Stimulated activated CD8-positive, alpha-beta memory T cell treated with anti-CD3 and anti-CD28 coated beads, Interleukin-4, amount 100 ng/mL, for 1 hour (primary cell): ENCODE results near the gene CSK.

ENCODE experiments used
- DNase-seq, 2 donors: peaks; one replicate each; pipeline ENCODE4 v3.0.0-alpha.2; 2020; ENCODE audit warnings: low read depth in 2 of 2, low spot score in 1 of 2

The CSK gene

DNA sequence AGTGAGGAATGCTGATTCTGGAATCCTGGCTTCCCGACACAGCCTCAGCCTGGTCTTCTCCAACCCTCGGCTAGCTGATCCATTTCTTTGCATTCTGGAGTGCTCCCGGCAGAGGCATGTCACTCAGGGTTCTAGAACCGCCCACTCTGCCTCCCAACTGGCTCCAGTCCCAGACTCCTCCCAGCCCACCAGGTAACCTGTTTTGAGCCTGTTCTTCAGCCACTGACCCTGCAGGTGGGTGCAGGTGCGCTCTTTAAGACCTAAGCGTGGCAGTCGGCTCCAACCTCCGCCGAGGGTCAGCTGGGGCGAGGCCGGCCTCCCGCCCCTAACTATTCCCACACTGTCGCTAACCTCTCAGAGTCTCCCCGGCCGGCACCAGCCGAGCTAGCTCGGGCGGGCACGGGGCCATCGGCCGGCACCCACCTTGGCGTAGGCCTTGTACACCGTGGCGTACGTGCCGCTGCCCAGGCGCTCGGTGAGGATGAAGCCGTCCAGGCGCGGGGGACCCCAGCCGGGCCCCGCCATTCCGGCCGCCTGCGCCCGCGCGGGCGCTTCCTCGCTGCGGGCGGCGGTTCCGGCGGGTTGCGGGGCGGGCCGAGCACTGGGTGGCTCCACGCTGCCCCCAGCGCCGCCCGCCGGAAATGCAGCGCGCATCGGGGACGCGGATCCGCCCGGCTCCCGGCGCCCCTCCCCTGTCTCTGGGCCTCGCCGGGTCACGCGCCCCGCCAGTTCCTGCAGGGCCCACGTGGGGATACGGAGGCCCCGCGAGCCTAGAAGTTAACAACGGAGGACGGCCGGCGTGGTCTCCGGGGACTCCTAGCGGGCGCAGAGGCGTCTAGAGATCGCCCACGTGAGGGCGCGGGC, 60.9 kb downstream of the CSK start, which contains the start of gene ULK3:
ULK3 (minus strand) TSS at position 576 of the 864 bp plus-strand sequence; CDS start at position 525, 51 bp downstream.
- DNase-seq, result peak; percentile 77 to 80

DNA sequence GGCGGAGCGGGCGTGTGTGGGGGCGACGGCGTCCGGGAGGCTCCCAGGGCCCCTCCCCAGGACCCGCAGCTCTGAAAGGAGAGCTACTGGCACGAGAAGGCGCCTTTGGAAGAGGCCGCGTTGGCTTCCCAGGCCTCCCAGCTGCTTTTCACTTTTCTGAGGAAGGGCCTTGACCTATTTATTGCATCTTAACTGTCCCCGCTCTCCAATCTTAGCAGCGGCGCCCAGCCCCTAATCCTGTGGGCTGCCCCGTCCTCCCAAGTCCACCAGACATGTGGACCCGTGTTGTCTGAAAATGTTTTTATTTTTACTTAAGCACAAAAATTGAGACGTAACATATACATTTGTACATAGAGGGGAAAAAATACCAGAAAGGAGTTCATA, 61.6 kb downstream of the CSK start:
- no peak for DNase-seq

DNA sequence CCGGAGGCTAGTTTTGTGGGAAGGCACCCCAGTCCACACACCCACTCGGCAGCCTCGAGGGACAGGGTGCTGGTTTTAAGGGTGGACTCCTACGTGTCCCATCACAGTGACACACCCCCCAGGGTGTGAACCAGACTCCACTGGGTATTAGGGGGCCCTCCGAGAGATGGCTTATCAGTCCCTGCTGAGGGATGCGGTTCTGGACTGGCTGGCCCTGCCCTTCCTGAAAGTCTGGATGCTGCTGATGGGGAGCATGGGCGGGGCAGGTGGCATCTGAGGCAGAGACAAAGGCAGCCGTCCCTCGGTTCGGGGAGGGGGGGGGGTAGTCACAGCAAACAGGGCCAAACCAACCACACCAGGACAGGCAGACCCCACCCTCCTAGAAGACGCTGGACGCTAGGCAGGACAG, 62.0 kb downstream of the CSK start:
- no peak for DNase-seq

DNA sequence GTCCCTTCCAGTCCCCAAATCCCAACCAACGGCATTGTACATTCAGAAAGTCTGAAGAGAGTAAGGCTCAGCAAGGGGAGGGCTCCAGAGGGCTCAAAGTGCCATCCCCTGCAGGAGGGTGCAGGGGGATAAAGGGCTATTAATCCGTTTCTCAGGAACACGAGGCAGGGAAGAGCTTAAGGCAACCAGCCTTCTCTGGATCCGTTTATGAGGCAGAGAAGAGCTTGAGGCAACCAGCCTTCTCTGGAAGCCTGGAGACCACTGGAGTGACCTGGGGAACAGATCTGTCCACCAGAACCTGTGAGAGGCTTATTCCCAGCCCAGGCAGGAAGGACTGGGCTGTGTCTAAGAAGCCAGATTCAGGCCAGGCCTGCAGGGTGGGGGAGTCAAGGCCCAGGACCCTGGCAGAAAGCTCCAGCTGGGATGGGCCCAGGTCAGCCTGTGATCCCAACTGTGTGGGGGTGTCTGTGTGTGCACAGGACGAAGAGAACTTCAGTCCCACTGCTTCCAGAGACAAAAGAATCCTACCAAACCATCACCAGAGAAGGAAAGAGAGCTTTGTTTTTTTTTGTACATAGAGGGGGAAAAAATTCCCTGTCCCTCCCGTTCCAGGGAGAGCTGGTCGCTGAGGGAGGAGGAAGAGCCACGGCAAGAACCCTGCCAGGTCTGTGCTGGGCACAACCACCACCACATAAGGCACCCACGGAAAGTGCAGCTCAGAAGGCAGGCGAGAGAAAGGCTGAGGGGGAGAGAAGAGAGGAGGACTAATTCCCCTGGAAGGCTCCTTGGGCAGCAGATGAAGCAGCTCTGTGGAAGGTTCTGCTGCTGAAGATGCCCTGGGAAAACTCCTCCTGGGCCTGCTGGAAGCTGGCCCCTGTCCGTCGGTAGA, 62.7 kb downstream of the CSK start:
- DNase-seq, result no peak

DNA sequence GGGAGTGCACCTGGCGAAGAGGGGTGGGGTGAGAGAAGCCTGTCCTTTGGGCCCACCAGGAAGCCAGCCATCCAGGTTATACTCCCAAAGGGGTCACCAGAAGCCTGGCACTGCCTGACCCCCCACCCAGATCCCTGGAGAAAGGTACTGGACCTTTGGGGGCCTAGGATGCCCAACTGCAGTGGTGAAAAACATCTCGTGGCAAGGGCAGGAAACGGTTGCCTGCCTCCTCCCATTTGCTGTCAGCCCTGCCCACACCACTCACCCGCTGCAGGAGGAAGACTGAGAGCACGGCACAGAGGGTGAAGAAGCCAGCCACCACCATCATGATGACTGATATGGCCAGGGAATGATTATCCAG, 63.3 kb downstream of the CSK start:
- DNase-seq, result no peak

DNA sequence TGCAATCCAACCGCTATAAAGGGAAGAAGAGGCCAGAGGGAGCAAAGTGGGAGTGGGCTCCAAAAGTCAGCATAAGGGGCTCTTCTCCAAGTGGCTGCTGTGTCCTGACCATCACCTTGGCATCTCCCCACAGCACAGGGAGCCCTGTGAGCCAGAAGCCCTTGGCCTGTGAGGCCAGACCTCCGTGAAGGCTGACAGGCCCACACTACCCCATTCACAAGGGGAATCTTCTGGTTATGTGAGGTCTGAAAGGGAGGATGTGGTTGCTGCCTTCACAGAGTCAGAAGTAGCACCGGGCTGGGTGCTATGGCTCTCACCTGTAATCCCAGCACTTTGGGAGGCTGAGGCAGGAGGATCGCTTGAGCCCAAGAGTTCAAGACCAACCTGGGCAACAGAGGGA, 63.7 kb downstream of the CSK start:
- DNase-seq, result no peak

DNA sequence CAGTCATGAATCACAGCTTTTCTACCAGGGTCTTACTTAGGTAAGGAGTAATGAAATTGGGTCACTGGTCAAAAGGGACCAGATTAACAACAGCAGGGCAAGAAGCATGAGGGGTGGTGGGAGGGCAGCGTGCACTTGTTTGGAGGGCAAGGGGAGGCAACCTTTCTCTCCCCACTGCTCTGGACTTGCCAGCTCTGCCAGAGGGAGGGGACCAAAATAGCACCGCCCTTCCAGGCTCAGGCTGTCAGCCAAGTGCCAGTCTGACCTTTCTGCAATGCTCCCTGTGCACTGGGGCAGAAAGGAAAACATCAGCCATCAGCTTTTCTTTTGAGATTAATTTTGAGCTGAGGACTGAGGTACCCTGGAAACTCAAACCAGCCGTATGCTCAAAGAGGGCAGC, 65.6 kb downstream of the CSK start:
- DNase-seq, result no peak

DNA sequence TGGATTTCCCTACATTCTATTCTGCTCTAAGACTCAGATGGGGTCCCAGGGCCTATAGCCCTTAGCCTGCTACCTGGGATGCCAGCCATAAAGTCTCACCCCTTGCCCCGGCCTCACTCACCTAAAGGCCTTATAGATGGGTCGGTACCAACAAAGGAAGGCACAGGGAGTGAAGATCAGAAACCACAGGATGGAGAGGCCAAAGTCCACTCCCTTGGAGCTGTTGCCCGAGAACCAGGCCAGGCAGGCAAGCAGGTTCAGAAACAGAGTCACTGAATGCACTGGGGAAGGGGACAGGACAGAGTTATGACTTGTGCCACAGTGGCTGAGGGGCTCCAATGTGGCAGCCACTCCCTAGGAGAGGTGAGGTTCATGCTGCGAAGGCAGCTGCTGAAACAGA, 68.5 kb downstream of the CSK start:
- no peak for DNase-seq

DNA sequence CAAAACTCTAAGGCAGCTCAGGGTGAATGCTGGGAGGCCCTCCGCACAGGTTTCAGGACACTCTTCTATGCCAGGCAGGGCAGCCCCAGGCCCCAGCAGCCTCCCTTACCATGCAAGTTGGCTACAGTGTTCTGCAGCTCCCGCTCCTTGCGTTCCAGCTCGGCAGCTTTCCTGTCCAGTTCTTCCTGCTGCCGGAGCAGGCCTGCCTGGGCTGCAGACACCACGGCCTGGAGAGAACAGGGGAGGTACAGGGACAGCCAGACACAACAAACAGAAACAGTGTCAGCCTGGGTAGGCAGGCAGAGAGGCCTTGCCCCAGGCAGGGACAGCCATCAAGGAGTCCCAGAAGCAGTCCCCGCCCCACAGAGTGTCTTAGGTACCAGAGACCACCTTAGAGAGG, 70.1 kb downstream of the CSK start:
- no peak for DNase-seq
